Keratinocyte (primary cell): ENCODE results near the gene ATP1A3.
A peak's percentile ranks its signal among the peaks of the same experiment; 100 is the strongest.

Source experiments
- EZH2 ChIP-seq: IDR thresholded peaks from one replicate; pipeline ENCODE4 v1.6.1; 2012; ENCODE audit warnings: inconsistent platforms, mild to moderate bottlenecking, low read length, moderate library complexity
- TF ChIP-seq, protein P1 (sequence below), 3 experiments: IDR thresholded peaks in 1 of 3; conservative IDR thresholded peaks in 1 of 3; optimal IDR thresholded peaks in 1 of 3; 2 replicates in 2 of 3; 3 replicates in 1 of 3; pipeline versions ENCODE3 to v1.5.1; 2011; ENCODE audit warnings: low read length in 3 of 3, mild to moderate bottlenecking in 3 of 3, moderate library complexity in 2 of 3, control low read depth in 1 of 3, inconsistent platforms in 1 of 3; ENCODE audit not compliant: insufficient read depth in 2 of 3; ENCODE audit errors: extremely low read depth in 1 of 3

DNA sequence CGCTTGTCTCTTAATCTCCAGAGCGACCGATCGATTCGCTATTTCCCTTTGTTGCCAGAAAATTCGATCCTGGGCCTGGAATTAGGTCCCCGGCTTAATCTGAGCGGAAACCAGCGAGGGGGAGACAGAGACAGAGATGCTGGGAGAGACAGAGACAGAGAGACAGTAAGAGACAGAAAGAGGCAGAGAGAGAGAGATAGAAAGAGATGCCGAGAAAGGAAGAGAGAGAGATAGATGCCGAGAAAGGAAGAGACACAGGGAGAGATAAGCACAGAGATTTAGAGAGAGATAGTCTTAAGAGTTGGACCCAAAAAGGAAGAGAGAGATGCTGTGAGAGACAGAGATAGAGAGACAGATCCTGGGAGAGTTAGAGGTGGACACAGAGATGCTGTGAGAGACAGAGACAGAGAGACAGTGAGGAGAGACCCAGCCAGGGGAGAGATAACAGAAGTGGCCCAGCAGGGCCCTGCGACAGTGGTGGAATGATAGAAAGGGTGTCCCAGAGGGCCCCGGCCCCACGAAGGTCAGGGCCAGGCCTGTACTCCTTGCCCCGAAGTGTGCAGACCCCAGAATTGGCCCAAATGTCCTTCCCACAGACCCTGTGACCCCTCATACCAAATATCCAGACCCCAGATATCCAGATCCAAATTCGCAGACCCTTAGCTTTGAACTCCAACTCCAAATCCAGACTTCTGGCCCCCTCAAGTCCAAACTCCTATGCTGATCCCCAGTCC, 67.1 kb downstream of the ATP1A3 start:
- TF ChIP-seq, protein P1, sequence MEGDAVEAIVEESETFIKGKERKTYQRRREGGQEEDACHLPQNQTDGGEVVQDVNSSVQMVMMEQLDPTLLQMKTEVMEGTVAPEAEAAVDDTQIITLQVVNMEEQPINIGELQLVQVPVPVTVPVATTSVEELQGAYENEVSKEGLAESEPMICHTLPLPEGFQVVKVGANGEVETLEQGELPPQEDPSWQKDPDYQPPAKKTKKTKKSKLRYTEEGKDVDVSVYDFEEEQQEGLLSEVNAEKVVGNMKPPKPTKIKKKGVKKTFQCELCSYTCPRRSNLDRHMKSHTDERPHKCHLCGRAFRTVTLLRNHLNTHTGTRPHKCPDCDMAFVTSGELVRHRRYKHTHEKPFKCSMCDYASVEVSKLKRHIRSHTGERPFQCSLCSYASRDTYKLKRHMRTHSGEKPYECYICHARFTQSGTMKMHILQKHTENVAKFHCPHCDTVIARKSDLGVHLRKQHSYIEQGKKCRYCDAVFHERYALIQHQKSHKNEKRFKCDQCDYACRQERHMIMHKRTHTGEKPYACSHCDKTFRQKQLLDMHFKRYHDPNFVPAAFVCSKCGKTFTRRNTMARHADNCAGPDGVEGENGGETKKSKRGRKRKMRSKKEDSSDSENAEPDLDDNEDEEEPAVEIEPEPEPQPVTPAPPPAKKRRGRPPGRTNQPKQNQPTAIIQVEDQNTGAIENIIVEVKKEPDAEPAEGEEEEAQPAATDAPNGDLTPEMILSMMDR (optimal IDR thresholded peaks at IDR 0.05 in 1 of 3, IDR thresholded peaks at IDR 0.05 in 1 of 3, conservative IDR thresholded peaks at IDR 0.05 in 1 of 3; ENCODE audit: extremely low read depth in 1 of 3, insufficient read depth in 2 of 3, low read length in 3 of 3), result no peak
- TF ChIP-seq EZH2, result peak; percentile 90
